HG03520 (cell line): Measurements from ENCODE around the gene TCF7L2.

Experiments
- ATAC-seq: cut with Tn5 transposase; IDR thresholded peaks from one replicate; pipeline ENCODE4 v1.9.1; 2021; ENCODE audit warnings: mild to moderate bottlenecking, moderate library complexity; ENCODE audit not compliant: unreplicated experiment

The TCF7L2 gene

DNA sequence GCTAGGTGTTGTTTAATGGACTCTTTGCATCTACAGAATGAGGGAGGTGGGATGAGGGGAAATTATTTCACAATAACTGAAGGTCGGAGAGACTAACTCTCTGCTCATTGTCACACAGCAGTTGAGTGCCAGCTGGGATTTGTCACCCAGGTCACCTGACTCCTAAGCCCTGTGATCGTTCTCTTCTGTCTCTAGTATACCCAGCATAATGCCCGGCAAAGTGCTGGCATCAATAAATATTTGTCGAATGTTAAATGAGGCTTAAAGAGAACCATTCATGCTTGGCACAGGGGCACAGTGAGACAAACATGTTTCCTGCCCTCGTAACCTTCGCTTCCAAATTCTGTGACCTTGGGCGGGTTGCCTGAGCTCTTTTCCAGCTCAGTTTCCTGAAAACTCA is 70.8 kb downstream of the TCF7L2 start:
- no peak for ATAC-seq

DNA sequence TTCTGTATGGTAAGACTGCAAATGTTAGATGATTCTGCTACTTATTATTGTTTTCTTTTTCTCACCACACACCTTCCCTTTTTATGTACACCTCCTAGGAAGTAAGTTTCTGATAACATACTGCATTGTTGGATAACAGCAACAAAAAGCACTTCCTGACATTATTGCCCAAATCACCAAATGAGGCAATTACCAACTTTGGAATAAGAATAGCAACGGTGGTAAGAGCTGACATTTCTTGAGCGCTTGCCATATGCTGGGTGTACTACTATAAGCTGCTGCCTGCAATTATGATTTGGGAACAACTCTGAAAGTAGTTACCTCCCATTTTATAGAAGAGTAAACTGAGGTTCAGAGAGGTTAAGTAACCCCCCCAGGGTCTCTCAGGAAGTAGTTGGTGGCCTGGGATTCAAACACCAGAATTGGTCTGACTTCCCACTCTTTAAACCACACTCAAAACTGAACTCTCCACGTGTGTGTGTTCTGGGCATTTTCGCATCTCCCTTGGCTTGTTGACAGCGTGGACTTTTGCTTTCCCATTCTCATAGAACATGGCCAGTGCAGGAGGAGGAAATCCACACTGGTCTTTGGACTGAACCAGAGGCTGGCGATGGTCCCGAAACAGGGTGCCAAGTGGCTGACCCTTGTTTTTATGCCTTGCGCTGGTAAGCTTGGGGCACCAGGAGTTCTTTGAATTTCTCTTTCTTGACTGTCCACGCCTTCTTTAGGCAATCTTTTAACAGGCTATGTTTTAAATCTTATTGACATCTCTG is 71.4 kb downstream of the TCF7L2 start:
- no peak for ATAC-seq

DNA sequence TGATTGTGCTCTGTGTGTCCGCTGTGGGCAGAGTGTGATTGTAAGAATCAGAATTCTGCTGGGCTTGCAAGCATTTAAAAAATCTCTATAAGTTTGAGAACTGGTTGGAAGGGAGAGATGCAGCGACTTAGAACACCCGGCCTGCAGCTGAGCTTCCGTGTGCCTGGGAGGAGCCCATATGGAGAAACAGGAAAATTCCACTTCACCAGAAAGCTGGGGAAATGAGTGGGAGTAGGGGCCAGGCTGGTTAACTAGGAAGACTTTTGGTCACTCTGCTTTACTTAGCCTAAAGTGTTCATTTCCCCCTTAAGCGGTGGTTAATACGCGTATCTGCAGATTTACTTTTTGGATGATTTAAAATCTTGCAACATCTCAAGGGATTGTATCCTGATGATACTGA is 72.2 kb downstream of the TCF7L2 start:
- ATAC-seq, result no peak

DNA sequence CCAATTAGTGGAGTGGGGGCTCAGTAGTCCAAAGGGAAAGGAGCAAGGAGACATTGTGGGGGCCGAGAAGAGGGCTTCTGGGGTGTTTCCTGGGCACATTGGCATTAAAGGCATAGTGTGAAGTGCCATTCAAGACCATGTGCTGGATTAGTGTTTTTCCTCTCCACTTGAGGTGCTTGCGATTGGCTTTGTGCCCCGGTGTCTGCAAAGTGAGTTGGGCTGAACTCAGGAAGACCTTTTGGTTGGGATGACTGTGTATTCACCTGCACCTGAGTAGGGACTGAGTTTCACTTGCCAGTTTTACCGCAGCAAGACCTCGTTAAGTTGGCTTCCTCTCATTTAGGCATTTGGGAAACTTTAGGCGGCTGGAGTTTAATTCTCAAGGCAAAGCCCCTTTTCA is 73.0 kb downstream of the TCF7L2 start:
- no peak for ATAC-seq

DNA sequence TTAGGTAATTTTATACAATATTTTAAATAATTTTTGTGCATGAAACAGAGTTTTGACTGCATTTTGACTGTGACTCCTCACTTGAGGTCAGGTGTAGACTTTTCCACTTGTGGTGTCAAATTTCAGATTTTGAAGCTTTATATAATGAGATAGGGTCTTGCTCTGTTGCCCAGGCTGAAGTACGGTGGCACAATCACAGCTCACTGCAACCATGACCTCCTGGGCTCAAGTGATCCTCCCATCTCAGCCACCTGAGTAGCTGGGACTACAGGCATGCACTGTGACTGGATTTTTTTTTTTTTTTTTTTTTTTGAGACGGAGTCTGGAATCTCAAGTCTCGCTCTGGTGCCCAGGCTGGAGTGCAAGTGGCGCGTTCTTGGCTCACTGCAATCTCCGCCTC is 74.9 kb downstream of the TCF7L2 start:
- no peak for ATAC-seq

DNA sequence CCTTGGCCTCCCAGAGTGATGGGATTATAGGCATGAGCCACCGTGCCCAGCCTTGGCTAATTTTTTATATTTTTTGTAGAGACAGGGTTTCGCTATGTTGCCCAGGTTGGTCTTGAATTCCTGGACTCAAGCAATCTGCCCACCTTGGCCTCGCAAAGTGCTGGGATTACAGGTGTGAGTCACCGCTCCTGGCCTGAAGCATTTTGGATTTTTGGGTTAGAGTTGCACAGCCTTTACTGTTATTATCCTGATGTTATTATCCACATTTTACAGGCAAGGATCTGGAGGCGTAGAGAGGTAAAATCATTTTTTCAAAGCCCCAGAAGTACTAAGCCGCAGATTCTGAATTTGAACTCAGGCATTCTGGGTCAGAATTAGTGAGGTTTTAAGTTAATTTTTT is 75.4 kb downstream of the TCF7L2 start:
- ATAC-seq, result no peak

DNA sequence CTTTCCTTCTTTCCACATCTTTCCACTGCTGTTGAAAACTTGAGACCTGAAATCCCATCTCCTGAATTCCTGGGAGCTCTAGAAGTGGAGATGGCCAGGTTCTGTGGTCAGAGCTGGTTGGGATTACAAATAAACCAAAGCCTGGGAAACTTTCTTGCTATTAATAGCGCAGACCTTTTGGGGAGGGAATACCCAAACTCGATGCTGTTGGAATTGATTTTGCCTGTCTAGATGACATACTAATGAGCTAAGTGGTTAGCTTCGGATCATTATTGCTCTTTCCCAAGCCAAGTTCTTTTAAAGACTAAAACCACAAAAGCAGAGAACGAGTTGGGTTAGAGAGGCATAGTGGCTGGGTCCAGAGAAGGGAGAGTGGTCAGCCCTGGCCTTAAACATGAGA is 76.6 kb downstream of the TCF7L2 start:
- ATAC-seq, result no peak

DNA sequence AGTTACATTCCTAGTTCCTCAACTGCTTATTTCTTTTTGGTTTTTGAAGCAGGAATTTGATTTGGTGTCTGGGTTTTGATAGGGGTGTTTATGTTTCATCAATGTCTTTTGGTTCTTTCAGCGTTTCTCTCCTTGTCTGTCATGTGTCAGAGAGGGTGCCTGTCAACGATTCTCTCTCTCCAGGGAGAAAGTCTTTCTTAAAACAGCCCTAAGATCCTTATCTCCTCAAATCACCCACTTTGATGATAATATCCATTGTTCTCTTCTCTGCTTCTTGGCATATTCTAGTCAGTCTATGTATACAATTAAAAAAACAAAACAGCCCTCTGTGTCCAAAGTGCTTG is 77.2 kb downstream of the TCF7L2 start:
- ATAC-seq, result no peak

DNA sequence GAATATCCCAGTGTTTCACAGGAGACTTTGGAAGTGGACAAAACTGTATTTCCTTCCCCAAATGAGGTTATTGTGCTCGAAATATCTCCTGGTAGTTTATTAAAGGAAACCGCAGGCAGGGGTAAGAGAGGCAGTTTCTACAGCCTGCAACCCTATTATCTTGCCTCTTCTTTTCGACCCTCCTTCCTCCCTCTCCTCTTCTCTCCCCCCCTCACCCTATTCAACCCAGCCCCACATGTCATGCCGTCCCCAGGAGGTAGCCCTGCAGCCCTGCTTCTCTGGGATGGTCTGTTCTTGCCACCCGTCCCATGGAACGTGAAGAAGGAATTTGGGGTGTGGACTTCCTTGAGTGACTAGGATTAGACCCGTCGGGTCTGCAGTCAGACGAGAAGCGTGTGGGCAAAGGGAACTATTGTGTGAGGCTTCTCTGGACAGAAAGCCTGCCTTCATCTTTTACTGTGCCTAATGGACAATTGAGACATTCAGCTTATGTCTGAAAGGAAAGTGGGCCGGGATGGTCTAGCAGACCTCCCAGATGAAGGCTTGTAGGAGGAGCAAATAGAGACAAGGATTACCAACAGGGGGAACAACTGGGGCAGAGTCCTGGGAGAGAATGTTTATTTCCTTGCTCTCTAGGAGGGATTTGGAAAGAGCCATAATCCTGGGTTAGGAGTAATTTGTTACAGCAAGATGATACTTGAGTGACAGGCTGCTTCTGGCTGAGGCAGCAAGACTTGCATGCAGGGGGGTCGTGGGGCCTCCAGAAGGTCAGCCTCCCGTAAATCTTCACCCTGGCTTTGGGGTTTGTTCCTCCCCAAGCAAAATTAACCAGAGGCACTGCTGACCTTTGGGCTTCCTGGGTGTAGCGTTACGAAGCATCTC is 77.8 kb downstream of the TCF7L2 start:
- no peak for ATAC-seq

DNA sequence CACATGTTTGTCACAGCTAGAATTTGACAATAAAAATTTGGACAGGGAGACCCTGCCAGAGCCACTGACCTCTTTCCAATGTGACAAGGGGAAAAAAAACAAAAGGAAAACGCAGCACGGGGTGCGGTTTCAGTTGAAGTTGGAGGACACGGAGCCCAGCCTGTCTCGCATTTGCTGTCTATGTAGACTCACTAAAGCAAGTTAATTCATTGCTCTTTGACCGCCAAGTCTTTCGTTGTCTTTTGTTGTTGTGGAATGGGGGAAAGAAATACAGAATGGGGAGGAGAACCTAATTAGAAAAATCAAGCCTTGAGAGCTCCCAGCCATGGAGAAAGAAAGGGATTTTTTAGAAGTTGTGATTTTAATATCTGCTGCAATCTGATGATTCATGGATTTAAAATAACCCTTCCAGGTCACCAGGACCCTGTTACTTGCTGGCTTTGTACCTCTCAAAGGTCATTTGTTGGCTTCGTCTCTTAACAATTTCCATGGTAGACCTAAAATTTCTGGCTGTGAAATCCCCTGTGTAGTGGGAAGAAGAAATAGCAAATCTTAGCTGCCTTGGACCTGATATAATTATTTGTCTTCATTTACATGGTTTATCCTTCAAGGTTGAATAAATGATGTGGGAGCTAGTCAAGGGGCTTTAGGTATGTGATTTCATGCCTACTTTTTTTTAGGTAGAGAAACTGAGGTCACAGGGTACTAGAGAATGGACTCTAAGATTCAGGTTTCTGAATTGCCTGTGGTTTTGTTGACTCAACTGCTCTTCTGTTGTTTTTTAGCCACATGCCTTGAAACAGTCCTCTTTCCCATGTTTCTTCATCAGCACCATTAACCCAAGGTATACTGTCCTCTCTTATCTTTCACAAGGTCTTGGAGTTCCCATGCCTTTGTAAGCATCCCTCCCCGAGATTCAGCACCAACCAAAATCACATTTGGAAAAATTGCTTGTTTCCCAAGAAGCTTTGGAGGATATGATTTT is 78.7 kb downstream of the TCF7L2 start:
- ATAC-seq, result no peak

DNA sequence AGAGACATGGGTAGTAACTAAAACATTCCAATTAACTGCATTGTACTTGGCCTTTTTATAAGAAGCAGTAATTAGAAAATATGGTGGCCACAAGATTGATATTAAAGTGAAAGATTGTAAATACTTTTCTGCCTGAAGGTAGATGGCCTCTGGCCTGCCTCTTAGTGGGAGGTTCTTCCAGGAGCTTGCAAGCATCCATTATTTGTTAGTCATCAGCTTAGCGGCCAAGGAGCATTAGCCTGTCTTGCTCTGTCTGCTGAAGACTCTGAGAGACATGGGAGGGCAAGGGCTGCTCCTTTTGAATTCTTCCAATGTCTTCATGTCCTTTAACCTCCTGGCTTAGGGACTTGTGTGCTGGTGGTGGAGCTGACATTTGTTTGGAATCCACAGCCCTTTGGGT is 80.4 kb downstream of the TCF7L2 start:
- no peak for ATAC-seq

DNA sequence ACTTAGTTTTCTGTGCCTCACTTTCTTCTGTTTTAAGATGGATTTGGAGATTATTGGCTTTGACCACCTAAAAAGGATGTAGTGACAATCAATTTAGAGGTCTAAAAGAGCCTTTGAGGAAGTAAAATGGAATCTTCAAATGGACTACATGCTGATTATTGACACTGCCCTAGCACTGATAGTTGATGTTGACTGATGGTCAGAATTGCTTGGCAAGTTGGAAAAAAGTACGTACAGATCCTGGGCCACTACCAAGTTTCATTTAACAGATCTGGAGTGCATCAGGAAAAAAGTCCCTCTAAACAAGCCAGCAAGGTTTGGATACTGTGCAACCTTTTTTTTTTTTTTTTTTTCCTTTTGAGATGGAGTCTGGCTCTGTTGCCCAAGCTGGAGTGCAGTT is 81.1 kb downstream of the TCF7L2 start:
- no peak for ATAC-seq

DNA sequence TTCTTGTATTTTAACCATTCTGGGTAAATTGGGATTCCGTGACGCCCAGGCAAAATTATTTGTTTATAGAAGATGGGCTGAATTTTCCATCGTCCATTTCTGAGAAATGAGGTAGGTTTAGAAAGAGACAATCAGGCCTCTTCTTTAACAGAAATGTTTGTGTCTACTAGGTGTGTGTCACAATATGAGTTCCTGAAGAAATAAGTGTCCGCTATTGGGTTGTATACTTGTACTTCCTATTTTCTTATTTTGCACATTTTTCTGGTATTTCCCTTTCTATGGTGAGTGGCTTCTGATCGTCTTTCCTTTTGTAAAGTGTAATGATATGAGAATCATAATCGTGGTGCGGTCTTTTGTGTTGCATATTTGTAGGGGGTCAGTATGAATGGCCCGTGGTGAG is 83.9 kb downstream of the TCF7L2 start:
- ATAC-seq, result no peak

DNA sequence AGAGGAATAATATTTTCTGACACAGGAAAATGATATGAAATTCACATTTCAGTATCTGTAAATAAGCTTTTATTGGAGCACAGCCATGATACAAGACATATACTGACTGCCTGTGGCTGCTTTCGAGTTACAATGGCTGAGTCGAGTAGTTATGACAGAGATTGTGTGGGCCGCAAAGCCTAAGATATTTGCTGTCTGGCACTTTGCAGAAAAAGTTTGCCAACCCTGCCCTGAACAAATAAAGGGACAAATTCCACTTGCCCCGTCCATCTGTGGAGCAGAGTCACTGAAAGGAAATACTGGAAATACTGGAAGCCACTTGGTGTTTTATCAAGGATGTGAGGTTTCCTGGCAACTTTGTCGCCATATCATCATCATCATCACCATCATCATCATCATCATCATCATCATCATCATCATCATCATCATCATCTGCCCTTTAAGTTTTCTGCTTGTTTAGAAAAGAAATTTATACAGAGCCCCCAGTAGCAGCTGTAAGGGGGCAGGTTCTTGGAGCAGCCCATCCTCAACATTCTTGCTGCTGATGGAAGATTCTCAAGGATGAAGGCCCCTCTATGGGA is 85.8 kb downstream of the TCF7L2 start:
- ATAC-seq, result no peak

DNA sequence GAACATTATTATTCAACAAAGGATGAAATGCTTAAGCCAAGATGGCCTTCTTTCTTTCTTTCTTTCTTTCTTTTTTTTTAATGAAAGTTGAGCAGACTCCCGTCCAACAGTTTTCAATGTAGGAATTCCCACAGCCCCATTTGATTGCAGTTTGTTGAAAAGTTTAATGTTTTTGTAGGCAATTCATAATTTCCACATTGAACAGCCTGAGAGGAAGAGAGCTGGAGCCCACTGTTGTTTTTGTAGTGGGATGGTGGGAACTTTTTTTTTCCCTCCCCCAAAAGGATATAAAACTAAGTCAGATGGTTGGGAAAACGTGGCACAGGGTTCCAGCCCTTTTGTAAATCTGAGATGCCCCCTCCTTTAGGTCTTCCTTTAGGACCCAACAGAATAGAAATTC is 86.6 kb downstream of the TCF7L2 start:
- no peak for ATAC-seq

DNA sequence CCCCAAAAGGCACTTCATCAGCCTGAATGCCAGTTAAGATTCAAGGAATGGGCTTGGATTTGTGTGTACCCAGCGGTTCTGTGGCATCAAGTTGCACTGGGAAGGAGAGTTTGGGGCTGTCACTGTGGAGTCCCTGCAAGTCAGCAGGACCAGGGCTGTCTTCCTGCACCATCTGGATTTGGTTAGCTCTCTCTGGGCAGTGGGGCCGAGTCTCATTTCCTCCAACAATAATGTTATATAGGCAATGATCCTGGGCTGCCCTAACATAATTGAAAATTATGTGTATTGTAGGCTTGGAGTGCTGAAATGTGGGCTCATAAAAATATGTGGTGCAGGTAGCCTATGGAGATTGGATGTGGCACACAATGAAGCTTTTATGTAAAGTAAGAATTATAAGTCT is 87.2 kb downstream of the TCF7L2 start:
- ATAC-seq, result no peak

DNA sequence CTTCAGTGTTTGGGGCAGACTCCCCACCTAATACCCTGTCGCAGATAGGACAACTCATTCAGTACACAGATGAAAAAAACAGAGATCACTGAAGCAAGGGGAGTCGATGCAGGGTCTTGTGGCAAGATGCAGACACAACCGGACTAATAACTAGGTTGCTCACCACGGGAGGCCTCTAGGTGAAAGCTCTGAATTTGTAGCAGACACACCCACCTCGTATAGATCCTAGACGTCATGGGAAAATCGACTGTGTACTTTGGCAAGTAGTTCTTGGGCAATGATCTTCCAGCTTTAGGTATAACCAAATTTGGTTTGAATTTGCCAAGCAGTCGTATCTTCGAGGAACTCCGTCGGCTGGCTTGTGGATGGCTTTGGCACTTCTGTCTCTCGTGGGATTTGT is 88.1 kb downstream of the TCF7L2 start:
- ATAC-seq, result no peak

DNA sequence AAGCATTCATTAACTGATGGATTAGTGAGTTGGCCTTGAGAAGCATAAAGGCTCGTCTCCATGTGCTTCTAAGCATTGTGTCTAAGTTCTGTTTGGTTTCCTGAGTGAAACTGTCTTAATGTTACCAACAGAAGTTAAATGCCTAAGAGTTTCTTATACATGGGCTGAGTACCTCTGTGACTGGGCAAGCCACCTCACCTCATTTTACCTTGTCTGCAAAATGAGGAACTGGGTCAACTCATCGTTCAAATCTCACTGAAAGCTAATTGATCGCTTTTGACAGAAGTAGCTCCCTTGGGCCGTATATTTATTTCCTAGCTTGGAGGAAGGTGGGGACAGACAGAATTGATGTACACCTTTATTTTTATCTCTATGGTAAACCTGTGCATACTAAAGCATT is 88.9 kb downstream of the TCF7L2 start:
- ATAC-seq, result no peak

DNA sequence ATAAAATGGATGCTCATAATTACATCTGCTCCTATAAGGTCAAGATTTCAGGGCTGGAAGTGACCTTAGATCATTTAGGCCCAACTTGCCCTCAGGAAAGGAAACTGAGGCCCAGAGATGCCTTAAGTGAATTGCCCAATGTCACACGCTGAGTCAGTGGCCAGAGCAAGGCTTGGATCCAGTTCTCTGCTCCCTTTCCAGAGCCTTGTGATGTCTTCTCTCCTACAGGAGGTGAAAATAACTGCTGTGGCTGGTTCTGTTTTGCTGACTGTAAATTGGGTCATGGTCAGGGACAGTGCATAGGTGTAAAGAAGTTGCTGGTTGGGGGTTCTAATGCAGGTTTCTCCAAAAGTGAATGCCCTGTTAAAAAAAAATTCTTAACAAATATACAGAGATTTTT is 91.3 kb downstream of the TCF7L2 start:
- ATAC-seq, result no peak

DNA sequence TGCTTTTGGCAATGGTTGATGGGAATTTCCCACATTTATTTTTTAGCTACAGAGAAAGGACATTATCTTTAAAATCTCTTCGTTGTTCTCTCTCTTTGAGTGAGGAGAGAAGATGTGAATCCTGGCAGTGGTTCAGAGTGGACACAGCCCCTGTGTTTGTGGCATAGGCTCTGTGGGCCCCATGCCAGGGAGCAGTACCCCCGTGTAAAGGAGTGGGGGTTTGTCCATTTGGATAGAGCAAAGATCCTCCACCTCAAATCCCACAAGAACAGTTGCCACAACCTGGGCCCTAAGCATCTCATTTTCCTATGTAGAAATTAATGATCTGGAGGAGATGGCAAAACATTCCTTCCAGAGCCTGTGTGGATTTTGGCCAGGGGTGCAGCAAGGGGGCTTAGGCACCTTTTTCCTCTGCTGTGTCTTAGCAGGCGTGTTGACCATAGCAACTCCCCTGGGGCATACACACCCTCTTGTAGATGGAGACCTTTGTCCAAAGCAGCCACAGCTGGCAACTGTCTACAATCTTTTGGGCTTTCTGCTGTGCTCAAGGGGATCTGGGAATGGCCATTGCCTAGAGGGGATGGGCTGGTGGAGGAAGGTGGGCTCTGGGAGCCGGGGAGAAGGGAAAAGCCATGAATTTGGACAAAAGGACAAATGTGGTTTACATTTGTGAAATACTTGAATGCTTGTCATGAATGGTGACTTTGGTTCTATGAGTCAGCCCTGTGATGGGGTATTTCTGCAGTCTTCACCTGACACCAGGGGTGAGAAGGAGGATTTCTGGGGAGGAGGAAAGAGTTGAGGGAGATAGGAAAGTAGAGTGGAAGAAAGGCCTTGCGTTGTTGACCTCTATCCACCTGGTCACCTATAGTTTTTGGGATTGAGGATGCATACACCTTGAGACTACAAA is 92.0 kb downstream of the TCF7L2 start:
- no peak for ATAC-seq
